Measurements from ENCODE around the gene MALSU1. TPM values are rescaled to one million over a fixed set of nuclear protein-coding genes. Genes with fewer than 3 reads are reported as not detected.
A peak's percentile ranks its signal among the peaks of the same experiment; 100 is the strongest.

Gene MALSU1
- total RNA-seq, 1 donor from 2014 or later, result 46.2 TPM

- no peak for DNase-seq (ENCODE audit: extremely low spot score, unreplicated experiment)
- Mint-ChIP-seq H3K4me3 (ENCODE audit: unreplicated experiment) (no peak overlapping the region), H3K4me1 (ENCODE audit: unreplicated experiment) (peaks cover 4% of the 10 kb centered on the region), H3K9me3 (ENCODE audit: unreplicated experiment) (no peaks in the 10 kb centered on the region), H3K27me3 (ENCODE audit: unreplicated experiment) (peaks cover 3% of the 10 kb centered on the region), H3K27ac (ENCODE audit: unreplicated experiment) (no peak overlapping the region), H3K36me3 (ENCODE audit: unreplicated experiment) (peaks cover 5% of the 10 kb centered on the region)
- no peak for TF ChIP-seq CTCF (IDR thresholded peaks at IDR 0.05)
Observed at GRCh38 chr7:23276947-23277346, 22.2 kb upstream of the MALSU1 start.

- H3K9me3 Mint-ChIP-seq (ENCODE audit: unreplicated experiment), result no peaks in the 10 kb centered on the region
- no peak overlapping the region for H3K4me3 Mint-ChIP-seq (ENCODE audit: unreplicated experiment)
- H3K36me3 Mint-ChIP-seq (ENCODE audit: unreplicated experiment), result peaks cover 5% of the 10 kb centered on the region
- no peak for DNase-seq (ENCODE audit: extremely low spot score, unreplicated experiment)
- H3K27ac Mint-ChIP-seq (ENCODE audit: unreplicated experiment), result no peak overlapping the region
- peaks cover 4% of the 10 kb centered on the region for H3K4me1 Mint-ChIP-seq (ENCODE audit: unreplicated experiment)
- peak; percentile 79 for TF ChIP-seq CTCF (IDR thresholded peaks at IDR 0.05)
- H3K27me3 Mint-ChIP-seq (ENCODE audit: unreplicated experiment), result no peaks in the 10 kb centered on the region
Observed at GRCh38 chr7:23277359-23277989, 21.7 kb upstream of the MALSU1 start.

GRCh38 chr7:23279819-23280525 lies 19.2 kb upstream of the MALSU1 start:
- no peaks in the 10 kb centered on the region for H3K27me3 Mint-ChIP-seq (ENCODE audit: unreplicated experiment)
- H3K4me3 Mint-ChIP-seq (ENCODE audit: unreplicated experiment), result no peak overlapping the region
- no peak overlapping the region for H3K27ac Mint-ChIP-seq (ENCODE audit: unreplicated experiment)
- DNase-seq (ENCODE audit: extremely low spot score, unreplicated experiment), result no peak
- TF ChIP-seq CTCF (IDR thresholded peaks at IDR 0.05), result no peak
- no peaks in the 10 kb centered on the region for H3K36me3 Mint-ChIP-seq (ENCODE audit: unreplicated experiment)
- H3K4me1 Mint-ChIP-seq (ENCODE audit: unreplicated experiment), result no peaks in the 10 kb centered on the region
- no peaks in the 10 kb centered on the region for H3K9me3 Mint-ChIP-seq (ENCODE audit: unreplicated experiment)

- no peak overlapping the region for H3K4me3 Mint-ChIP-seq (ENCODE audit: unreplicated experiment)
- no peak overlapping the region for H3K27ac Mint-ChIP-seq (ENCODE audit: unreplicated experiment)
- H3K4me1 Mint-ChIP-seq (ENCODE audit: unreplicated experiment), result no peaks in the 10 kb centered on the region
- TF ChIP-seq CTCF (IDR thresholded peaks at IDR 0.05), result no peak
- no peaks in the 10 kb centered on the region for H3K27me3 Mint-ChIP-seq (ENCODE audit: unreplicated experiment)
- no peaks in the 10 kb centered on the region for H3K9me3 Mint-ChIP-seq (ENCODE audit: unreplicated experiment)
- no peak for DNase-seq (ENCODE audit: extremely low spot score, unreplicated experiment)
- H3K36me3 Mint-ChIP-seq (ENCODE audit: unreplicated experiment), result no peaks in the 10 kb centered on the region
Observed at GRCh38 chr7:23283086-23283485, 16.1 kb upstream of the MALSU1 start.

- H3K27ac Mint-ChIP-seq (ENCODE audit: unreplicated experiment), result no peak overlapping the region
- no peaks in the 10 kb centered on the region for H3K36me3 Mint-ChIP-seq (ENCODE audit: unreplicated experiment)
- H3K27me3 Mint-ChIP-seq (ENCODE audit: unreplicated experiment), result no peaks in the 10 kb centered on the region
Observed at GRCh38 chr7:23284871-23285270, 14.3 kb upstream of the MALSU1 start.

More at GRCh38 chr7:23284871-23285270, 14.3 kb upstream of the MALSU1 start:
- TF ChIP-seq CTCF (IDR thresholded peaks at IDR 0.05), result no peak
- H3K4me1 Mint-ChIP-seq (ENCODE audit: unreplicated experiment), result no peaks in the 10 kb centered on the region
- H3K4me3 Mint-ChIP-seq (ENCODE audit: unreplicated experiment), result no peak overlapping the region
- DNase-seq (ENCODE audit: extremely low spot score, unreplicated experiment), result no peak
- H3K9me3 Mint-ChIP-seq (ENCODE audit: unreplicated experiment), result no peaks in the 10 kb centered on the region
